GM21717 (cell line): ENCODE results near the gene TPST1.
"Not testable (repeated sequence)": the region's sequence is repeated elsewhere in the genome, so short reads cannot be mapped to it uniquely, and the experiment has no call there.

Source experiments
- ATAC-seq: cut with Tn5 transposase; IDR thresholded peaks from one replicate; pipeline ENCODE4 v1.9.1; 2021; ENCODE audit warnings: mild to moderate bottlenecking, moderate library complexity; ENCODE audit not compliant: unreplicated experiment

Gene TPST1

DNA sequence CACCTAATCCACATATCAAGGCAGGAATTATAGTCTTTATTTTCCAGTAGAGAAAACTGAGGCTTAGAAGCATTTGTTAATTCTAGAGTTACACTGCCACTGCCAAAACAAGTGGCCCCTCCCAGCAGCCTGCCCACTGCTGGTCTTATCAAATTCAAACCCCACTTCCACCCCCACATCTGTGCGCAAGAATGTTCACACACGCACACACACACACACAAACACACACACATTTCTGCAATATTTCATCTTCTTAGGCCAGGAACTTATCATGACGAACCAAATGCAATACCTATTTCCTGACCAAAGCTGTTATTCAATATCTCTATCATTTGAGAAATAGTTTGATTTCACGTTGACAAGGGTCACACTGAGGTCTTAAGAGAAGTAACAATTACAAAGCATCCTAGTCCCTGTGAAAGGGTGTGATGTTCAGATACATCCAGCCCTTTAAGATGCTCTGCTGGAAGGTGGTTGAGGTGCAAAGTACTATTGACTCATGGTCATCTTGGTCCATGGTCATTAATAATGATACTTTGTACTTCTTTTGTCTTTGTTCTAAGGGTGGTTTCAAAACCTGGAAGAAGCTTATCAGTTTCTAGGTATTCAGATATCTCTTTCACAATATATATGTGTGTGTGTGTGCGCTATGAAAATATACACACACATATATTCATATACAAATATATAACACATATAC lies 169.2 kb downstream of the TPST1 start:
- not testable (repeated sequence) for ATAC-seq

DNA sequence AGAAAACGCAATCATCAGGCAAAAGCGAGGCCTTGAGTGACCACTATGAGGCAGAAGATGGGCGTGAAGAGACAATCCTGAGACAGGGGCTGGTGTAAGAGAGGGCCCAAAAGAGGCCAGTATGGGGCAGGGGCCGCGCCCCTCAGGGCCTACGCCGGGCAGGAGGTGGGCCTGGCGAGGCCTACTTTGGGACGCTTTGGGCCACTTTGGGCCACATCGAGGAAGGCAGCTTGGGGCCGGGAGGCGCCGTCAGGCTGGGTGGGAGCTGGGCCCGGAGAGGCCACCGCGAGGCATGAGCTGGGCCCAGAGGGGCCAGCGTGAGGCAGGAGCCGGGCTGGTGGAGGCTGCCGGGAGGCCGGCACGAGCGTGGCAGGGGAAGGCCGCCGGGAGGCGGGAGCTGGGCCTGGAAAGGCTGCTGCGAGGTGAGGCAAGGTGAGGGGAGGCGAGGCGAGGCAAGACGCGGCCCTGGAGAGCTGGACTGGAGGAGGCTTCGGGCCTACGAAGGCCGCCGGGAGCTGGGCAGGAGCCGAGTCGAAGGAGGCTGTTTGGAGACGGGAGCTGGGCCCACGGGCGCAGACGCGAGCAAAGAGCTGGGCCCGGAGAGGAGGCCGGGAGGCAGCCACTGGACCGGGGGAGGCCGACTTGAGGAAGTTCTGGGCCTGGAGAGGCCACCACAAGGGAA lies 171.3 kb downstream of the TPST1 start:
- ATAC-seq: no peak

DNA sequence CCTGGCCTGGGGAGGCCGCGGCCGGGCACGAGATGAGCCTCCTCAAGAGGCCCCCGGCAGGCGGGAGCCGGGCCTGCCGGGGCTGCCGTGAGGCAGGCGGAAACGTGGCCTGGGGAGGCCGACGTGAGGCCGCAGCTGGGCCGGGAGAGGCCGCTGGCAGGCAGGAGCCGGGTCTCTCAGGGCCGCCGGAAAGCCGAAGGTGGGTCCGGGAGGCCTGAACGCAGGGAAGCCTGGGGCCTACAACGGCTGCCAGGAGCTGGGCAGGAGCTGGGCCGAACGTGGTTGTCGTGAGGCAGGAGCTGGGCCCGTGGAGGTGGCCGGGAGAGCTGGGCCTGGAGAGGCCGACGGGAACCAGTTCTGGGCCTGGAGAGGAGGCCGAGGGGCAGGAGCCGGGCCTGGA lies 171.9 kb downstream of the TPST1 start:
- no peak for ATAC-seq

DNA sequence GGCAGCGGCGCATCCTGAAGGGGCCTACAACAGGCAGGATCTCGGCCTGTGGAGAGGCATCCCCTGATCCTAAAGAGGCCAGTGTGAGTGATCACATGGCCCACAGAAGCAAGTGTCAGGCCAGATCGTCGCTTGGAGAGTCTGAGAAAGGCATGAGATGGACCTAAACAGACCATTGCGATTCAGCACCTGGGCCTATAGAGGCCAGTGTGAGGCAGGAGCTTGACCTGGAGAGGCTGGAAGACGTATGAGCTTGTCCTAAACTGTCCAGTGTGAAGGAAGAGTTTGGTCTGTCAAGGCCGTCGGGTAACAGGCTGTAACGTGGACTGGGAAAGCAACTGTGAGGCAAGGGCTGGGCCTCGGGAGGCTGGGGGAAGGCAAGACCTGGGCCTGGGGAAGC lies 172.6 kb downstream of the TPST1 start:
- no peak for ATAC-seq

DNA sequence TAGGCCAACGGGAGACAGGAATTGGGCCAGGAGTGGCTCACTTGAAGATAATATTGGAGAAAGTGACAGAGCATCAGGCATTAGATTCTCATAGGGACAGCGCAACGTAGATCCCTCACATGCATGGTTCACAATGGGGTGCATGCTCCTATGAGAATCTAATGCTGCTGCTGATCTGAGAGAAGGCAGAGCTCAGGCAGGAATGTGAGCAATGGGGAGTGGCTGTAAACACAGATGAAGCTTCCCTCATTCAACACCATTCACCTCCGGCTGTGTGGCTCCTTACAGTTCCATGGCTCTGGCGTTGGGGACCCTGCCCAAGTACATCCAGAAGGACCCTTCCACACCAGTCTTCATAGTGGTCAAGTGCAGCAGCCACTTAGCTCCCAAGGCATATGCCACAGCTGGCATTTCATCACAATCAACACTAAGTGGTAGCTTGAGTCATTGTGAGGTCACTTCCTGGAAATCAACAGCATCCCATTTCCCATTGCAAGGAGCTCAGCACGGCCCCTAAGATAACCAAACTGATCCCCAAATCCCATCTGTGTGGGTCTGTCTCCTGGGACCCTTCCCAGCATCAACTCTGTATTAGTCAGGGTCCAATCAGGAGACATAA lies 174.5 kb downstream of the TPST1 start:
- no peak for ATAC-seq

DNA sequence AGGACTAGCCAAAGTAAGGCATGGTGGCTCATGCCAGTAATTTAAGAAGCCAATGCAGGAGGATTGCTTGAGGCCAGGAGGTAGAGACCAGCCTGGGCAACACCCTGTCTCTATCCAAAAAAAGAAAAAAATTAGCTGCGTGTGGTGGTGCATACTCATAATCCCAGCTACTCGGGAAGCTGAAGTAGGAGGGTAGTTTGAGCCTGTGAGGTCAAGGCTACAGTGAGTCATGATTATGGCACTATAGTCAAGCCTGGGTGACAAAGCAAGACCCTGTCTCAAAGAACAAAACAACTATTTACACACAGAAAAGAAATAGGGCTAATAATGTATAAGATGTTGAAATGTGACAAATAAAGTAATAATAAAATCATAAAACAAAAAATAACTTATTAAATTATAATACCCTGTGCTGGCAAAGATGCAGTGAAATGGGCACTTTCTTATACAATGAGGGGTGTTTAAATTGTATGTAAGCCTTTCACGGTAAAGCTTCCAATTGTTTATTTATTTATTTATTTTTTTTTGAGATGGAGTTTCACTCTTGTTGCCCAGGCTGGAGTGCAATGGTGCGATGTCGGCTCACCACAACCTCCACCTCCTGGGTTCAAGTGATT lies 175.2 kb downstream of the TPST1 start:
- ATAC-seq: no peak

DNA sequence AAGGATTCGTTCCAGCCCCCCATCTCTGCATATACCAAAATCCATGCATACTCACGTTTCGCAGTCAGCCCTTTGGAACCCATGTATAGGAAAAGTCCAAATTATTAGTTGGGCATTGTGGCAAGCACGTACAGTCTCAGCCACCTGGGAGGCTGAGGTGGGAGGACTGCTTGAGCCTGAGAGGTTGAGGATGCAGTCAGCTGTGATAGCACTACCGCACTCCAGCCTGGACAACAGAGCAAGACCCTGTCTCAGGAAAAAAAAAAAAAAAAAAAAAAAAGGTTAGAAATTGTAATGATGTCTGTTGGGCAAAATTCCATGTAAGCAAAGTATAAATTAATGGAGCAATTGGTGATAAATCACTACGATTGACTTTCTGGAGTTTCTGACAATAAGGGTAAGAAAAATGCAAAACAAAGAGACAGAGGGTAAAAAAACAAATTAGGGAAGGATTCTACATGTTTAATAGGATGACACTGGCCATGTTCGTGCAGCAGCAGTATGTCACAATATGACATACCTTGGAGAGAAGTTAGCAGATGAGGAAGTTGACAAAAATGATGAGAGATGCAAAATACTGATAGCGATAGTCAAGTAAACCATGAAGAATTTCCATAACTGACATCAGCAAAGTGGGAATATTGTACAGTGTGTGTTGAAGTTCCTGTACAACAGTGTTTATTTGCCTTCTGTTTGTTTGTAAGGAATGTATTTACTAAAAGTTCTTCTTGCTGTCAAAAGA lies 177.2 kb downstream of the TPST1 start:
- ATAC-seq: not testable (repeated sequence)

DNA sequence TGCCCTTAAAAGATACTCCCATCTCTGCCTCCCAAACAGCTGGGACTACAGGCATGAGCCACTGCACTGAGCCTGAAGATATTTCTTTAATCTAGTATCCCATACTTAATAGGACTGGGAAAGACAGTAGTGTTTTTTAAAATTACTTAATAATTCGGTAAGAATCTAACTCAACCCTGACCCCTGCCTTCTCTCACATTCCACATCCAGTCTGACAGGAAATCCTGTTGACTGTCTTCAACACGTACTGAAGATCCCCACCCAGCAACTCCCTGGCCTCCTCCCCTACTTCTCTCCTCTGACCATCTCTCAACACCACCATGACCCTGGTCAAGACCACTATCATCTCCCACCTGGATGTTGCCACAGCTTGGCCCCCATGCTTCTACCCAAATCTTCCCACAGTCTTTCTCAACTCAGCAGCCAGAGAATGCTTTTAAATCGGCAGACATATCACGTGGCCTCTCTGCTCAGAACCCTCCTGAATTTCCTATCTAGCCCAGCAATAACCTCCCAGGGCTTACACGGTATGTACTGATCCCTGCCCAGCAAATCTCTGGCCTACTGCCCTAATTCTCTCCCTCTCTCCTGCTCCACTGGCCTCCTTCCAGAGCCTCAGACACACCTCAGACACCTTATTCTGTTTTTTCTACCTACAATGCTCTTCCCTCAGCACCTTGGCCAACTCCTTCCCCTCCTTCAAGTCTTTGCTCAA lies 180.2 kb downstream of the TPST1 start:
- ATAC-seq: not testable (repeated sequence)

DNA sequence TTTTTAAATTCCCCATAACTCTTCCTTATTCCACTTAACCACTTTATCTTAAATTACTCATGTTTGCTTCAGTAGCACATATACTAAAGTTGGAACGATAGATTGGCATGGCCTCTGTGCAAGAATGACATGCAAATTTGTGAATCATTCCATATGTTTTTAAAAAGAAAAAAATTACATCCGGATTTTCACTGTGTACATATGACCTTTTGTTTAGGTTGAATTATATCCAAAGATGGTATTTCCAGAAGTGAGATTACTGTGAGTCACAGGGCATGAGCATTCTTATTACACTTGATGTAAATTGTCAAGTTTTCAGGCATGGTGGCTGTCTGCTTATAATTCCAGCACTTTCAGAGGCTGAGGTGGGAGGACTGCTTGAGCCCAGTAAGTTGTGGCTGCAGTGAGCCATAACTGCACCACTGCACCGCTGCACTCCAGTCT lies 190.0 kb downstream of the TPST1 start:
- not testable (repeated sequence) for ATAC-seq

DNA sequence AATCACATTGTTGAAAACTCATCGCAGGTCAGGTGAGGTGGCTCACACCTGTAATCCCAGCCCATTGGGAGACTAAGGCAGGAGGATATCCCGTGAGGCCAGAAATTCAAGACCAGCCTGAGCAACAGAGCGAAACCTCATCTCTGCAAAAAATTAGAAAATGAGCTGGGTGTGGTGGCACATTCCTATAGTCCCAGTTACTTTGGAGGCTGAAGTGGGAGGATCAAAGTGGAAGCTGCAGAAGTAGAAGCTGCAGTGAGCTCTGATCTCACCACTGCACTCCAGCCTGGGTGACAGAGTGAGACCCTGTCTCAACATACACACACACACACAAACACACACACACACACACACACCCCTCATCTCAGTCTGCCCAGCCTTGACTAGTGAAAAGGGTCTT lies 190.9 kb downstream of the TPST1 start:
- not testable (repeated sequence) for ATAC-seq

DNA sequence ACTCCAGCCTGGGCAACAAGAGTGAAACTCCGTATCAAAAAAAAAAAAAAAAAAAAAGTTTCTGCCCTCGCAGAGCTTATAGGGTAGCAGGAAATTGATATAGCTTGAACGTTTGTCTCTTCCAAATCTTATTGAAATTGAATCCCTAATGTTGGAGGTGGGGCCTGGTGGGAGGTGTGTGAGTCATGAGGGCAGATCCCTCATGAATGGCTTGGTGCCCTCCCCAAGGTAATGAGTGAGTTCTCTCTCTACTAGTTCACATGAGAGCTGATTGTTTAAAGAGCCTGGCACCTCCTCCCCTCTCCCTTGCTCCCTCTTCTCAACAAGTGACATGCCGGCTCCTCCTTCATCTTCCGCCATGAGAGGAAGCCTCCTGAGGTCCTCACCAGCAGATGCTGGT lies 193.7 kb downstream of the TPST1 start:
- ATAC-seq: not testable (repeated sequence)

DNA sequence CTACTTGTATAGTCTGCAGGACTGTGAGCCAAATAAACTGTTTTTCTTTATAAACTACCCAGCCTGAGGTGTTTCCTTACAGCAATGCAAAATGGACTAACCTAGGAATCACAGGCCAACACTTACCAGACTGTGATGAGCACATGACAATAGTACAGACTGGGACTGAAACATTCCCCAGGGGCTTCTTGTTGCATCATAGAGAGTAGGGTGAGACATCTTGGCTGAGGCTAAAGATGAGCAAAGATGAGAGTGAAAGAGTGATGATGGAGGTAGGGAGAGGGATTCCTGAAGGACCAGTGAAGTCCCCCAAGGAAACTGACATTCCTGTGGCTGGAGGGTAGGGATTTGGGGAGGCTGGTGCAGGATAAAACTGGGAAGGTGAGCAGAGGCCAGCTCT lies 194.4 kb downstream of the TPST1 start:
- ATAC-seq: no peak

DNA sequence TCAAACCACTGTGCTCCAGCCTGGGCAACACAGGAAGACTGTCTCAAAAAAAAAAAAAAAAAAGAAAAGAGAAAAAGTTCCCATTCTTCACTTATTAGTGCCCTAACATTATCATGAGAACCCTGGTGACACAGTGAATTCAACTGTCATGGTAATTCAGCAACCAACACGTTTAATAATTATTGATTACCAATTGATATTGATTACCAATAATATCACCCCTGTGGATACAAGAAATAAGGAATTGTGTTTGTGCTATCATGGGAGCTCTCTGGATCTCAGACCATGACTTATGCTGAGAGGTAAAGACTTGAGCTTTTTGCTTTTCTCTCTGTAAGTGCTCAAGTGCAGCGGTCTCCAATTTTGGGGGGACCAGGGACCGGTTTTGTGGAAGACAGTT lies 195.3 kb downstream of the TPST1 start:
- no peak for ATAC-seq

DNA sequence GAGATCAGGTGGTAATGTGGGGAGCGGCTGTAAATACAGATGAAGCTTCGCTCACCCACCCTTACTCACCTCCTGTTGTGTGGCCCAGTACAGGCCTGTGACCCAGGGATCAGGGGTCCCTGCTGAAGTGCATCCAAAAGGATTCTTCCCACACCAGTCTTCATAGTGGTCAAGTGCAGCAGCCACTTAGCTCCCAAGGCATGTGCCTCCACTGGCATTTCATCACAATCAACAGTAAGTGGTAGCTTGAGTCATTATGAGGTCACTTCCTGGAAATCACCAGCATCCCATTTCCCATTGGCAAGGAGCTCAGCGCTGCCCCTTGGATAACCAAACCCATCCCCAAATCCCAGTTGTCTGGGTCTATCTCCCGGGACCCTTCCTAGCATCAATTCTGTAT lies 196.0 kb downstream of the TPST1 start:
- ATAC-seq: not testable (repeated sequence)

DNA sequence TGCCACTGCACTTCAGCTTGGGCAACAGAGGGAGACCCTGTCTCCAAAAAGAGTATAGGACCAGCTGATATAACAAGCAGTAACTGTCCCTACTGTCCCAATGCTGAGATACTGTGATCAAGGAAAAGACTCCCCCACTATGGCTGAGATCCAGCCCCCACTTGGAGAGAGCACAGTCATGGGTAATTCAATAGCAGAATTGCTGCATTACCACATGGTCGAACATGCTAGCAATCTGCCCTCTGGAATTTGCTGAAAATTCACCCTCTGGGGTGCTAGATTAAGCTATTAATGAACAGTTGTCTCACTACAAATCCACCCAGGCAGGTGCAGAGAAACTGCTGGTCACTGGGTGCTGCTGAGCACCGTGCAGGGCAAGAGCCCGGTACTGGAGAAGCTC lies 196.8 kb downstream of the TPST1 start:
- not testable (repeated sequence) for ATAC-seq

DNA sequence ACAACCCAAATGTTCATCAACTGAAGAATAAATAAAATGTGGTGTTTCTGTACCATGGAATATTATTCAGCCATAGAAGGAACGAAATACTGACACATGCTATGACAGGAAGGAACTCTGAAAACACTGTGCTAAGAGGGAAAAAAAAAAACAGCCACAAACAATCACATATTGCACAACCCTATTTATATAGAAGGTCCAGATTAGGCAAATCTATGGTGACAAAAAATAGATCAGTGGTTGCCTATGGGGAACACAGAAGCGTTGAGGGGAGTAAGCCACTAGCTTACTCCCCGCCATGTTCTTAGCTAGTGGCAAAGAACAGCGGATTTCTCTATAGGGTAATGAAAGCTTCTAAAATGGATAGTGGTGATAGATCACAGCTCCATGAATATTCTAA lies 198.4 kb downstream of the TPST1 start:
- no peak for ATAC-seq

DNA sequence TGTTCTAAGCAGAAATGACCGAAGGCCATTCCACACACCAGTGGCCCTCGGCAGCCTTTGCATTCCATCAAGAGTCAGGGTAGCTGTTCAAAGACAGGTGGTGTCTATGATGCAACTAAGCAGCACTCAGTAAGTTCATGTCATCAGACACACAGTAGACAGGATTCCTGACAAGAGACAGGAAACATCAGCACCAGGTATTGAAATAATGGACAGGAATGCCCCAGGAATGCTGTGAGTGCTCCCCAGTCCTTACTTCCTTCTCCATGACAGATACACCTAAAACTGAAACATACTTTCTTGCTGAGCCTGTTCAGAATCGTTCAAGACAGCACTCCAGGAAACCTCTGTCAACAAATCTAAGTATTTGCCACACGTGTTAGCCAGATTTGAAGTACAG lies 204.4 kb downstream of the TPST1 start:
- ATAC-seq: no peak
